T-cell (primary cell): Measurements from ENCODE around the gene CTBP1. TPM values are rescaled to one million over a fixed set of nuclear protein-coding genes. Genes with fewer than 3 reads are reported as not detected.

ENCODE experiments used
- ATAC-seq, 4 experiments: fragments of 200-7000 bp in 3 of 4; fragments of 150-1000 bp in 1 of 4; cut with Tn5 transposase; replicated peaks in 1 of 4; 1 replicate in 3 of 4; 2 replicates in 1 of 4; pipeline ENCODE4 v1.10.0; 2021; ENCODE audit warnings: moderate library complexity in 3 of 4, mild to moderate bottlenecking in 2 of 4, moderate number of reproducible peaks in 1 of 4
- CTCF ChIA-PET, 2 donors: fragments of 300-600 bp; sonication (Branson Sonifier 250); formaldehyde crosslinking; loops; one replicate each; lab custom pipeline; 2022; ENCODE audit warnings: antibody characterized with exemption in 2 of 2; lab: Charles Lee
- POLR2A ChIA-PET, 2 donors: fragments of 300-600 bp; sonication (Branson Sonifier 250); formaldehyde crosslinking; loops; one replicate each; lab custom pipeline; 2022; ENCODE audit warnings: antibody characterized with exemption in 2 of 2; lab: Charles Lee
- DNase-seq, 35 experiments: peaks; one replicate each; pipeline versions ENCODE4 v3.0.0 to v3.0.0-alpha.2; 2013 to 2023
- H3K27ac ChIP-seq: one replicate; pipeline ENCODE4 v1.5.1; 2013; ENCODE audit warnings: low read length
- H3K27me3 ChIP-seq, 2 experiments: replicated peaks in 1 of 2; 1 replicate in 1 of 2; 2 replicates in 1 of 2; pipeline versions ENCODE4 v1.6.1 to v1.7.0; 2013; ENCODE audit warnings: low read length in 1 of 2, mixed read lengths in 1 of 2; ENCODE audit not compliant: control insufficient read depth in 2 of 2, insufficient read depth in 2 of 2; ENCODE audit errors: extremely low read depth in 1 of 2
- H3K36me3 ChIP-seq, 2 donors: 1 replicate in 1 of 2; 2 replicates in 1 of 2; pipeline versions ENCODE4 v1.6.1 to v1.7.0; 2013; ENCODE audit warnings: low read length in 1 of 2; ENCODE audit not compliant: control insufficient read depth in 2 of 2, insufficient read depth in 1 of 2; ENCODE audit errors: extremely low read depth in 1 of 2
- H3K4me1 ChIP-seq, 2 experiments: 1 replicate in 1 of 2; 2 replicates in 1 of 2; pipeline versions ENCODE4 v1.6.1 to v1.7.0; 2013; ENCODE audit warnings: low read length in 2 of 2, mixed read lengths in 1 of 2; ENCODE audit not compliant: insufficient read depth in 2 of 2, control insufficient read depth in 1 of 2; ENCODE audit errors: extremely low read depth in 1 of 2
- H3K4me3 ChIP-seq, 2 donors: 1 replicate in 1 of 2; 2 replicates in 1 of 2; pipeline versions ENCODE4 v1.5.1 to v1.7.0; 2013; ENCODE audit warnings: mild to moderate bottlenecking in 2 of 2, low read length in 1 of 2, moderate library complexity in 1 of 2; ENCODE audit not compliant: control insufficient read depth in 1 of 2; ENCODE audit errors: extremely low read depth in 1 of 2
- H3K9me3 ChIP-seq: 2 replicates; pipeline ENCODE4 v1.7.0; 2013
- H3K27ac Mint-ChIP-seq, 2 donors: one replicate each; pipeline ENCODE4 v1.8.0; 2020 to 2021; ENCODE audit warnings: mild to moderate bottlenecking in 2 of 2, mixed read lengths in 2 of 2
- H3K27me3 Mint-ChIP-seq, 2 donors: one replicate each; pipeline ENCODE4 v1.8.0; 2021 to 2022; ENCODE audit warnings: mixed read lengths in 2 of 2
- H3K36me3 Mint-ChIP-seq: one replicate; pipeline ENCODE4 v1.8.0; 2021; ENCODE audit warnings: mixed read lengths
- H3K4me1 Mint-ChIP-seq, 3 donors: one replicate each; pipeline ENCODE4 v1.8.0; 2020 to 2022; ENCODE audit warnings: mixed read lengths in 3 of 3, mild to moderate bottlenecking in 1 of 3
- H3K4me3 Mint-ChIP-seq, 3 donors: one replicate each; pipeline ENCODE4 v1.8.0; 2020 to 2022; ENCODE audit warnings: mild to moderate bottlenecking in 3 of 3, mixed read lengths in 3 of 3, moderate library complexity in 3 of 3
- H3K9me3 Mint-ChIP-seq, 3 donors: one replicate each; pipeline ENCODE4 v1.8.0; 2020 to 2022; ENCODE audit warnings: mixed read lengths in 3 of 3
- WGBS: methylation state at CpG from one replicate; pipeline ENCODE4 v1.1.5; 2013; ENCODE audit warnings: missing lambda C conversion rate; ENCODE audit not compliant: insufficient coverage; 5-methylcytosine and 5-hydroxymethylcytosine counted together
- total RNA-seq, 35 experiments: library from RNA in 6 of 35; stranded (reverse) in 6 of 35; fragments of 120-200 nt in 1 of 35; gene quantifications; one replicate each; pipeline versions ENCODE4 v1.2.1 to v1.2.4 and lab custom pipeline; 2013 to 2026

CTBP1 gene
- total RNA-seq, 5 donors from 2014 or later (not counting 1 experiment from before 2014, with no cell fraction given) = 185 to 232 (median 207) TPM

DNA sequence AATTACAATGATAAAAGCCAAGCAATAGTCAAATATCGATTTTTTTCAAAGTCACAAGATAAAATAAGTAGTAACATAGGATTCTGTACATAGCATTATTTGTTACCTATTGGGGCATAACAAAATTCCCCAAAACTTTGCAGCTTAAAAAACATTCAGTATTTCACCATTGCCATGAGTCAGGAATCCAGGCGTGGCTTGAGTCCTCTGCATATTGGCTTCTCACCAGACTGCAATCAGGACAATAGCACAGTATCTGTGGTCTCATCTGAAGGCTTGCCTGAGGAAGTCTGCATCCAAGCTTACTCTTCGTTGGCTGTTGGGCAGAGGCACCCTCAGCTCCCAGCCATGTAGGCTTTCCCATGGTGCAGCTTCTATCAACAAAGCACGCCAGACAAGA lies 6.2 kb upstream of the CTBP1 start:
- POLR2A ChIA-PET = no interaction called here
- H3K36me3 ChIP-seq = peaks cover 0 to 2% of the 10 kb centered on the region in 2 donors
- 82% methylated on average over 2 of the region's 4 CpGs for WGBS
- H3K4me1 ChIP-seq = peaks cover 6 to 42% of the 10 kb centered on the region in 2 experiments
- peaks cover 0 to 9% (median 0%) of the 10 kb centered on the region in 3 donors for H3K9me3 Mint-ChIP-seq
- H3K27ac Mint-ChIP-seq = peak overlapping the region; percentile 84 to 95
- H3K4me3 Mint-ChIP-seq = no peak overlapping the region
- DNase-seq (no peak), ATAC-seq (no peak)
- H3K4me3 ChIP-seq = no peak overlapping the region
- no peaks in the 10 kb centered on the region for H3K27me3 Mint-ChIP-seq
- H3K9me3 ChIP-seq = no peaks in the 10 kb centered on the region
- H3K36me3 Mint-ChIP-seq = no peaks in the 10 kb centered on the region
- H3K27ac ChIP-seq = peak overlapping the region; percentile 73
- CTCF ChIA-PET = interaction anchor here in 1 of 2 donors (0.5 to 0.6 kb wide), 2 partner anchors 124 to 142 kb away, joined by 3 read pairs; partner anchors contain the start of gene RNF212
- H3K27me3 ChIP-seq = no peaks in the 10 kb centered on the region
- peaks cover 64 to 75% (median 71%) of the 10 kb centered on the region in 3 donors for H3K4me1 Mint-ChIP-seq

DNA sequence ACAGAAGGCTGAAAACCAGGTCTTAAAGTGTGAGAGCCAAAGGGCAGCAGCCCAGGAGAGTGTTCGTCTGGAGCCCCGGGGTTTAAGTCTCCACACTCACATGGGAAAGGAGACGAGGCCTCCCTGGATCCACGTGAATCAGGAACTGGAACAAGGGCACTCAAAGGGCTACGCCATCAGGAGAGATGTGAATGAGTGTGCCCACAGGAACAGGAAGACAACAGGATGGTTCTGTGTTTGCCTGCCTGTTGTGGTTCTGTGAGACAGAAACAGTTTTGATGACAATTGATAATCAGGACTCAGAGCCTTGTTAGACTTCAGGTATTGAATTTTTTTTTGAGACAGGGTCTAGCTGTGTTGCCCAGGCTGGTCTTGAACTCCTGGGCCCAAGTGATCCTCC lies 4.9 kb upstream of the CTBP1 start:
- Histone ChIP-seq H3K36me3 (peaks cover 0 to 2% of the 10 kb centered on the region in 2 donors), H3K4me3 (peak overlapping the region in 1 of 2 donors; percentile 3), H3K9me3 (no peaks in the 10 kb centered on the region), H3K27ac (peak overlapping the region; percentile 73), H3K27me3 (no peaks in the 10 kb centered on the region), H3K4me1 (peaks cover 10 to 49% of the 10 kb centered on the region in 2 experiments)
- Mint-ChIP-seq H3K4me1 (peaks cover 61 to 75% (median 71%) of the 10 kb centered on the region in 3 donors), H3K9me3 (peaks cover 0 to 9% (median 0%) of the 10 kb centered on the region in 3 donors), H3K27ac (peak overlapping the region; percentile 95 to 98), H3K27me3 (no peaks in the 10 kb centered on the region), H3K36me3 (no peaks in the 10 kb centered on the region), H3K4me3 (peak overlapping the region; percentile 55 to 92 (median 69))
- ATAC-seq = no peak
- 37% methylated on average over 4 of the region's 5 CpGs for WGBS
- ChIA-PET CTCF (interaction anchor here in 1 of 2 donors (0.6 kb wide), 1 partner anchor 70 kb away, joined by 3 read pairs; no protein-coding TSS in a partner anchor), POLR2A (interaction anchor here in 1 of 2 donors (0.6 kb wide), 1 partner anchor 620 kb away, joined by 3 read pairs; no protein-coding TSS in a partner anchor)
- peak in 3 of 35 experiments; percentile 15 to 40 (median 31) for DNase-seq

DNA sequence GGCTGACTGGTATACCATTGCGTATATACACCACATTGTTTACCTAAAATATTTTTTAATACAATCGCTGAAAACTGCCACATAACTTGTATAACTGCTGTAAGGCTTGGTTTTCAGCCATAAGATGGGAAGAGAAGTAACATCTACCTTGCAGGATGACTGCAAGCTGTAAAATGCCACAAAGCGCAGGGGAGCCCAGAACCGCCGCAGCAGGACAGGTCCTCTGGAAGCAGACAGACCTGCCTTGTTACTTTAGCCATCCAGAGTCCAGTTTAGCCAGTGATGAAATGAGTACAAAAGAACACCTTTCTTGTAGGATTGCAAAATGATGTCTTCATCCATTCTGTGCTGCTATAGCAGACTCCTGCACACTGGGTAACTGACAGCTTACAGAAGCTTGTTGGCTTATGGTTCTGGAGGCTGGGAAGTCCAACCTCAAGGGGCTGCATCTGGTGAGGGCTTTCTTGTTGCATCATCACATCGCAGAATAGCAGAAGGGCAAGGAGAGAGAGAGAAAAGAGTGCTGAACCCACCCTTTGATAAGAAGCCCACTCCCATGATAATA lies 4.1 kb upstream of the CTBP1 start:
- POLR2A ChIA-PET = no interaction called here
- ATAC-seq (no peak), DNase-seq (no peak)
- H3K36me3 Mint-ChIP-seq = no peaks in the 10 kb centered on the region
- H3K27me3 ChIP-seq = no peaks in the 10 kb centered on the region
- peaks cover 0 to 4% (median 0%) of the 10 kb centered on the region in 3 donors for H3K9me3 Mint-ChIP-seq
- no peaks in the 10 kb centered on the region for H3K9me3 ChIP-seq
- CTCF ChIA-PET = interaction anchor here in 1 of 2 donors (0.6 kb wide), 1 partner anchor 69 kb away, joined by 3 read pairs; no protein-coding TSS in a partner anchor
- peak overlapping the region in 1 of 3 donors; percentile 92 for H3K4me3 Mint-ChIP-seq
- 100% methylated on average over 3 of the region's 6 CpGs for WGBS
- peaks cover 61 to 70% (median 67%) of the 10 kb centered on the region in 3 donors for H3K4me1 Mint-ChIP-seq
- H3K4me1 ChIP-seq = peaks cover 10 to 49% of the 10 kb centered on the region in 2 experiments
- H3K27ac Mint-ChIP-seq = peak overlapping the region; percentile 95 to 98
- H3K27me3 Mint-ChIP-seq = no peaks in the 10 kb centered on the region
- peak overlapping the region in 1 of 2 donors; percentile 10 for H3K4me3 ChIP-seq
- peaks cover 0 to 2% of the 10 kb centered on the region in 2 donors for H3K36me3 ChIP-seq
- peak overlapping the region; percentile 73 for H3K27ac ChIP-seq

DNA sequence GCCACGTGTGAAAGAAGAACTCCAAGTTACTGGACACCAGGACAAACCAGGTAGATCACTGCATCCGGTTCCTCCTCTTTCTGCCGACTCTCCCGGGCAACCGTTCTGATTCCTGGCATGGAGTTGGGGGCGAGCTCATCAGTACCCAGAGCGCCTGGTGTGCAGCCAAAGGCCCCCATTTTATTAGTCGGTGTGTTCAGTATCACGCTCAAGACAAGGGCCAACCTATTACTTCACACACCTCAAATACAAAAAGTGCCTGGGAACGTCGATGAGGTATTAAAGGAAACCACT lies 2.8 kb upstream of the CTBP1 start:
- H3K4me1 ChIP-seq = peaks cover 14 to 60% of the 10 kb centered on the region in 2 experiments

DNA sequence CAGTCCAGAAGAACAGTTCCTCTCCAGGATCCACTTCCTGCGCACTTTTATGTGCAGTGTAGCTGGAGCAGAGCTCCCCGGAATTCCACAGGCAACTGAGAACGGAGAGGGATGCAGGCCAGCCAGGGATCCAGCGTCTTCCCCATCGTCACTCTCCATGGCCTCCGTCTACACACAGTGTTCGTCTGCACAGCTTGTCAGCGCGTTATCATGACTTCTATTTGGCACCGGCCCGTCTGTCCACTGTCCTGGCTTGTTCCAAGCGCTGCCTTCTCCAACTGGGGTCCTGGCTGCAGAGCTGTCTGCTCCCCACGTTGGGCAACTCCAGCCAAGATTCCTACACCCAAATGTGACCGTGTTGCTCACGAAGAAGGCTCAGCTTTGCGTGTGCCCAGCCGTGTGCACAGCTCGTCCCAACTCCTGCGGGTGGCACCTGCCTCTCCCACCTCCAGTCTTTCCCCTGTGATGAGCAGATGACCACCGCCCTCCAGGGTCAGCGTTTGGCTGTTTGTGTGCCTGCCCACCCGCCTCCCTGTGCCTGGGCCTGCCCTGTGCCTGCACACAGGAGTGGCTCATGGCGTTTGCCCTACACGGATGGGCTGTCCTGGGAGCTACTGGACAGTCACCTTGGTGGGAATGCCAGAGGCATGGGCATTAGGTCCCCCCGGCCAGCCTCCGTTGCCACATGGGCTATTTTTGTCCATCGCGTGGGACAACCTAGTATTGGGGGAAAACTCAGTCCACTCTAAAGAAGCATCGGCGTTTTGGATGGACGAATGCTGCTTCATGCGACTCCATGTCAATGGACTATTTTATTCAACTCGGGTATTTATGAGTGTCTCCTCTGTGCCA lies 2.2 kb upstream of the CTBP1 start:
- Mint-ChIP-seq H3K36me3 (no peaks in the 10 kb centered on the region), H3K27me3 (no peaks in the 10 kb centered on the region), H3K9me3 (no peaks in the 10 kb centered on the region), H3K4me1 (peaks cover 71 to 74% (median 72%) of the 10 kb centered on the region in 3 donors), H3K4me3 (peak overlapping the region; percentile 84 to 92 (median 90)), H3K27ac (peak overlapping the region; percentile 91 to 95)
- POLR2A ChIA-PET = interaction anchor here in 1 of 2 donors (0.7 kb wide), 1 partner anchor 16 kb away, joined by 3 read pairs; no protein-coding TSS in a partner anchor
- H3K9me3 ChIP-seq = no peaks in the 10 kb centered on the region
- peak overlapping the region; percentile 96 for H3K27ac ChIP-seq
- no peak overlapping the region for H3K4me3 ChIP-seq
- 97% methylated on average over 33 of the region's 33 CpGs for WGBS
- H3K36me3 ChIP-seq = peaks cover 0 to 2% of the 10 kb centered on the region in 2 donors
- DNase-seq (no peak), ATAC-seq (no peak)
- CTCF ChIA-PET = interaction anchor here (0.9 to 3.1 kb wide), 3 partner anchors 15 to 17 kb away, joined by 3 to 13 read pairs (median 4); no protein-coding TSS in a partner anchor
- H3K4me1 ChIP-seq = peaks cover 18 to 66% of the 10 kb centered on the region in 2 experiments
- no peaks in the 10 kb centered on the region for H3K27me3 ChIP-seq

More for the DNA sequence above, 2.8 kb upstream of the CTBP1 start:
- Histone ChIP-seq H3K4me3 (no peak overlapping the region), H3K9me3 (no peaks in the 10 kb centered on the region), H3K36me3 (peaks cover 0 to 2% of the 10 kb centered on the region in 2 donors), H3K27me3 (no peaks in the 10 kb centered on the region), H3K27ac (no peak overlapping the region)
- Mint-ChIP-seq H3K27ac (peak overlapping the region; percentile 69 to 95), H3K4me1 (peaks cover 66 to 74% (median 68%) of the 10 kb centered on the region in 3 donors), H3K36me3 (no peaks in the 10 kb centered on the region), H3K4me3 (peak overlapping the region in 2 of 3 donors; percentile 24 to 92), H3K27me3 (no peaks in the 10 kb centered on the region), H3K9me3 (no peaks in the 10 kb centered on the region)
- ChIA-PET POLR2A (no interaction called here), CTCF (interaction anchor here in 1 of 2 donors (1.0 kb wide), 1 partner anchor 16 kb away, joined by 3 read pairs; no protein-coding TSS in a partner anchor)
- WGBS = 95% methylated on average over 7 of the region's 11 CpGs
- ATAC-seq = no peak
- no peak for DNase-seq

DNA sequence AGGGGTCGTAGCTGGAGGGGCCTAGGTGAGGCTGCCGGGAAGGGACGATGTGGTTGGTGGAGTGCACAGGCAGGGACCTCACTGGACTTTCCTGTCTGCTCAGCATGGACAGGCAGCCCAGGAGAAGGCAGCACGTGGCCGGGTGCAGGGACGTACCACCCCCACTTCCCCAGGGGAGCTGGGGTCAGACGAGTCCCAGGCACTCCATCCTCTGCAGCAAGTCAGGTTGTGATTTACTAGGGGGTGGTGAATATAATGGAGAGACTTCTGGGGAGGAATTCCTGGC lies 1.5 kb upstream of the CTBP1 start:
- Histone ChIP-seq H3K36me3 (peaks cover 0 to 2% of the 10 kb centered on the region in 2 donors), H3K9me3 (no peaks in the 10 kb centered on the region), H3K27me3 (no peaks in the 10 kb centered on the region), H3K4me1 (peaks cover 22 to 73% of the 10 kb centered on the region in 2 experiments), H3K27ac (peak overlapping the region; percentile 96), H3K4me3 (peak overlapping the region in 1 of 2 donors; percentile 84)
- CTCF ChIA-PET = interaction anchor here (0.9 to 3.1 kb wide), 2 partner anchors 16 to 18 kb away, joined by 4 to 13 read pairs; no protein-coding TSS in a partner anchor
- DNase-seq (peak in 1 of 35 experiments; percentile 13), ATAC-seq (no peak)
- Mint-ChIP-seq H3K27me3 (no peaks in the 10 kb centered on the region), H3K27ac (peak overlapping the region; percentile 91 to 95), H3K9me3 (no peaks in the 10 kb centered on the region), H3K4me1 (peaks cover 68 to 74% (median 72%) of the 10 kb centered on the region in 3 donors), H3K4me3 (peak overlapping the region; percentile 84 to 92 (median 90)), H3K36me3 (no peaks in the 10 kb centered on the region)
- POLR2A ChIA-PET = interaction anchor here in 1 of 2 donors (0.7 kb wide), 1 partner anchor 16 kb away, joined by 3 read pairs; no protein-coding TSS in a partner anchor
- whole genome bisulfite sequencing = 100% methylated on average over 1 of the region's 7 CpGs
